GM04504 (cell line): ENCODE results near the gene FAM120B.

Source experiments
- DNase-seq: peaks from one replicate; pipeline ENCODE4 v3.0.0-alpha.2; 2012; ENCODE audit warnings: low read depth

The FAM120B gene

DNA sequence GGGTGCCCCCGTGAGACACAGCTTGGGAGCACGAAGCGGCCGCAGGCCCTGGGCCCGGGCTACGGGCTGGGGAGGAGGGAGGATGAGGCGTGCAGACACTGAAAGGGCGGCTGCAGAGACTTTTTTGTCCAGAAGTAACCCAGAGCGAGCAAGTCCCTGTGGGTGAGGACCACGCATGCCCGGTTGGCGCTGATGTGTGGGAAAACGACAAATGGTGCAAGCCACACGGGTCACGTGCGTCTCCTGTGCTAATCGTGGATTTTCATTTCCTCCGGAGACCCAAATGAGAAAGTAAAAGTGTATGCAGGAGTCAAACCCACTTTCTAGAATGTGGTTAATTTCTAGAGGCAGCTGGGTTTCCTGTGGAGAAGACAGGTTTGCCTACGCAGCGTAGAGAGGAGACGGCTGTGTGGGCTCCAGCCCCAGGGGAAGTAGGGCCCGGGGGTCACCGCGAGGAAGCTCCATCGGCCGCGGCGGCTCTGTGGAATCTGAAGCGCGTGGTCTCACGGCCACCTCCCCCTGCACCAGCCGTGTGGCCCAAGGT, 34.7 kb upstream of the FAM120B start:
- DNase-seq: no peak

DNA sequence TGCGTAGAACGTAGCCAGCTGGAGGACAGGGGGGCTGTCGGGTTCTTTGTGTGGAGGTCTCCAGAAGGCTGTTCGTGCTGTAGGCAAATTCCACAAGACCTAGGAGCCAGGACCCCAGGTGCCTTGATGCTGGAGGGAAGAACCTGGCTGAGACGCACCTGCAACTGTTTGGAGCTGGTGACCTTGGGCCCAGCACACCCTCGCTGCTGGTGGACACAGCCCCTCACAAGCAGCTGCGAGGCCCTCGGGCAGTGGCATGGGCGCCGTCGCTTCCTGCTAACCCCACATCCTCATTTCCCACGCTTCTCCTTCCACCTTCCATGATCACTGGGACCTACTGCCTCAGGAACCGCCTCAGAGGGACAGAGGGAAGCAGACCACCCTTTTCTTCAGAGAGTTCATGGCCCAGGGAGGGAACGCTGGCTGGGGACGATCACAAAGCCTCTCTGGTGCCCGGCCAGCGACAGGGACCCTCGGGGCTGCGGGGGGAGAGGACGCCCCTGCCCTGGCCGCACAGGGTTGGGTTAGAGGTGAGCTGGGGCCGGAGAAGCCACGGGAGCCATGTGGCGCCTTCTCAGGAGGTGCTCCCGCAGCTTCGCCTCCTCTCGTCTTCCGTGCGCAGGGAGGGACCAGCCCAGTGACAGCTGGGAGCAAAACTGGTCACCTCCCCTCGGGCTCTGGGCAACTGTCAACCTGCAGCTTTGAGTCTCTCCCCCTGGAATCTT, 34.1 kb upstream of the FAM120B start:
- DNase-seq: no peak

DNA sequence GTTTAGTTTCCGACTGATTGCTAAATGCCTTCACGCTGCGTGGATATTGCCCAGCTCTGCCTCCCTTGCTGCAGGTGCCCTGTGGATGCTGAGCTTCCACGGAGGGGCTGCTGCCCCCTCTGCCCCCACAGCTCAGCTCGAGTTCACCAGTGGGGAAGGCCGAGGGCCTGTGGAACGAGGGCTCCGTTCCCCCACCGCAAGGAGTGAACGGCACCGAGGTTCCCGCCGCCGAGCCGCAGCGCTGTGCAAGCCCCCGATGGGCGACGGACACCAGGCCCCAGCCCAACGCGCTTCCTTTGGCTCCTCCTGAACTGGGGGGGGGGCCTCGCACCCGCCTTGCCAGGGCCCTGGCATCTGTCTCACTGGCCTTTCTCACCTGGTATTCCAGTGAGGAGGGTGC, 33.4 kb upstream of the FAM120B start:
- no peak for DNase-seq

DNA sequence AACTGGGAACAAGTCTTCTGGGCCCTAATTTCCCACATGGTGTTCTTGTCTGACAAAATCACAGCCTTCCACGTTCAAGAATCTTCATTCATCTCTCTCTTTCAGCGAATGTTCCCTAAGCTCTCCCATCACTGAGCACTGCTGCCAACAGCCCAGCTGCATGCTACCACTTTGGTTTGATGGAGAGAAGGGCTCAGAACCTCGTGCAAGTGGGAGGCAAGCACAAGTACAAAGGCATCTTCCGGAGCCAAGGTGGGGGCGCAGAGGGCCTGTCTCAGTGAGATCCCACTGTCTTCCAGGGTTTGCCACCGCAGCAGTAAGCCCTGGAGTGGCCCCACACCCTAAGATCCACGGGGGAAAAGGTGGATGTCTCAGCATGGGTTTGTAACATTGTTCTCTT, 32.9 kb upstream of the FAM120B start:
- no peak for DNase-seq

DNA sequence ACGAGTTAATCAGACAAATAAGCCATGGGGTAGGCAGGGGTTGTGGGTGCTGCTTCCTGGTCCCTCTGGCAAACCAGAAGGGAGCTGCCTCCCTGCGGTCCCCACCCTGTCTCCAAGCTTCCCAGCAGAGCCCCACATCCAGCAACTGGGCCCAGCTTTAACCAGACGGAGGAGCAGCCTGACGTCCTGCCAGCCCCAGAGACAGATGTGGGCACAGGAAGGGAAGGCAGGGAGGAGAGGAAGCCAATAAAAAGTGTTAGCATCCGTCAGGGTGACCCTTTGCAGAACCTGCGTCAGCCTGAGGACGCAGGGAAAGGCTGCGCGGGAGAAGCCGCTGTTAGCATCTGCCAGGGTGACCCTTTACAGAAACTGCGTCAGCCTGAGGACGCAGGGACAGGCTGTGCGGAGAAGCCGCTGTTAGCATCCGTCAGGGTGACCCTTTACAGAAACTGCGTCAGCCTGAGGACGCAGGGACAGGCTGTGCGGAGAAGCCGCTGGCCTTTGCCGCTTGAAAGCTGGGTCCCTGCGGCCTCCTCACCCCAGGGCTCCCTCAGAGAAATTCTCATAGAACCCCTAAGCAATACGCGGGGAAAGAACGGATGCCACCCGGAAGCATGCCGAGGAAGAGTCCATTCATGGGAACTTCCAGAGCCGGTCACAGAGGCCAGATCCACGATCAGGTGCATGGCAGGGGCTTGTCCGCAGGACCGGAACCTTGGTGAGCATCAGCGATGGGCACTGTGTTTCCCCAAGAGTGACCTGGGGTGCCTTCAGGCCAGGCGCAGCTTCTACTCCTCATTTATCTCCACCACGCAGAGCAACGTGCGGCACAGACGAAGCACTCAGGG, 31.6 kb upstream of the FAM120B start:
- no peak for DNase-seq

DNA sequence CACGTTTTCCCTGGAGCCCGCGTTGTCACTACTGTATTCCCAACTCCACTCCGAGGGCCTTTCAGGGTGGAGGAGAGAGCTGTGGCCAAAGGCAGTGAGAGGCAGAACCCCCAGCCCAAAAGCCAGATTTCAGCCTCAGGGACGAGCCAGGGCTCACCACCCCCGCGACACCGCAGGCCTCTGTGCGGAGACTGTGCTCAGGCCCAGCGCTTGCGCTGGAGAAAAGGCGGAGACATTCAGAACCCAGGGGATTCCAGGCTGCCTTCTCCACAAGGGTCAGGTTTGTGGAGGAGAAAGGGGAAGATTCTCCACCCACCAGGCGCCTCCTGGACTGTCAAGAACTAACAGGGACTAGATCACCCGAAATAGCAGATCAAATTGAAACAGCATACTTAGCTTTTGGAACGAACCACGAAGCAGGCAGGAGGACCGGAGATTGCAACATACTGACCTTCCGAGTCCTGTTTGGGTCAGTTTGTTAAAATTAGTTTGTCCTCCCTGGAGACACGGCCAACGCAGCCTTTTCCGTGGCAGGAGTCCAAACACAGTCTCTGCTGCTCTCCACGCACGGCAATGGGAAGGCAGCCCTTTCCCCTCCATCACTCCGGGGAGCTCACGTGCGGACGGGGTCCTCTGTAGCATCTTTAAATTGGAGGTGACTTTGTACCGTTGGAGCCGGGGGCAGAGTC, 30.0 kb upstream of the FAM120B start:
- no peak for DNase-seq

DNA sequence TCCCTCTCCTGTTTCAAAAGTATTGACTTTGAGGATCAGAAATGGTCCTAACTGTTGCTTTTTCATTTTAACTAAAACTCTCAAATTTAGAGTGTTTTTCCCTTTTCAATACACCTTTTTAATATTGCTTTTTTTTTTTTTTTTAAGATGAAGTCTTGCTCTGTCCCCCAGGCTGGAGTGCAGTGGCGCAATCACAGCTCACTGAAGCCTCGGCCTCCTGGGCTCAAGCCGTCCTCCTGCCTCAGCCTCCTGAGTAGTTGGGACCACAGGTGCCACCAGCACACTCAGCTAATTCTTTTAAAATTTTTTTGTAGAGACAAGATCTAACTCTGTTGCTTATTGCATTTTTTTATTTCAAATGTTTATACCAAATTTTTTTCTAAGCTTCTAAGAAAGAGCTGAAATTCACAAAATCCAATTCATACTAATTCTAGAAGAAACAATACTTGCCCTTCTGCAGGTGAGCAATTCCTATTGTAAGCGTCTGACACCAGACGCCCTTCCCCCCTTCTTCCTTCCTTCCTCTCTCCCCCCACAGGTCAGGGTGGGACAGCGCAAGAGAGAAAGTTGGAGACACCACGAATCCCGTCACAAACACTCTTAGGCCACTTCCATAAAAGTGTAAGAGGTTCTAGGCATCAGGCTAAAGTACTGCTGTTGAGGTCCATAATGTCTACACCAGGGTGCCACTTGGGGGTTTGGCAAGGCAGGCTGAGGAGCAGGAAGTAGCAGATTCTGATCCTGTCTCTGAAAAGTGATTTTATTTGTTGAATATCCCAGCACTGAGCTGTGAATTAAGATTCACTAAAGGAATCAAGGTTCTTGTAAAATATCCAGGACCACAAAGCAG, 28.4 kb upstream of the FAM120B start:
- no peak for DNase-seq

DNA sequence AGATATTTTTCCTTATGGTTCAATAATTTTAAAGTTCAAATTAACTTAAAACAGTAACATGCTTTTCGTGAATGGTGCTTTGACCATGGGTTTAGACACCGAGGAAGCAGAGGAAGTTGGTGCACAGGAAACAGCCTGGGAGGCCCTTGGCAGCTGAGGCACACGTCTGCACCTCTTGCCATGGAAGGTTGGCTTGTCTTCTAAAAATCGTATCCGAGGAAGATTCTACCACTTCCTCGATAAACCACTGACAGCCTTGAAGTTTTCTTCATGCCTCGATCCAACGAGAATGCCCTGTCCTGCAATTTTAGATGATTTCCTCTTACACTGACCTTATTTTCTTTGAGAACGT, 27.8 kb upstream of the FAM120B start:
- DNase-seq: no peak

DNA sequence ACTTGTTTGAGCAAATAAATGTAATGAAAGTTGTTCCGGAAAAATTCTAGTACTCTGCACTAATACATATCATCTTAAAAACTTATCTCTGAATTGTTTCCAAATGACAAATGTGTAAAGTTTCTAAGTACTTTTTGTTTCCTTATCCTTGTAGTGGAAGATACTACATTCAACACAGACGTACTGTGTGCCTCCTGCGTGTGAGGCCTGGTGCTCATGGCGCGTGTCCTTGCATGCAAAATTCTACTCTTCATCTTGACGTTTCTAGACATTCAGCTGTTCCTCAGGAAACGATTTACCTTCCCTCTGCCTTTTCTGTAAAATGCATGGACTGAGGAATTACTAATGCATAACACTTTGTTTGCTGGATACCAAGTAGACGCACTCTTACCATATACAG, 27.1 kb upstream of the FAM120B start:
- DNase-seq: no peak

DNA sequence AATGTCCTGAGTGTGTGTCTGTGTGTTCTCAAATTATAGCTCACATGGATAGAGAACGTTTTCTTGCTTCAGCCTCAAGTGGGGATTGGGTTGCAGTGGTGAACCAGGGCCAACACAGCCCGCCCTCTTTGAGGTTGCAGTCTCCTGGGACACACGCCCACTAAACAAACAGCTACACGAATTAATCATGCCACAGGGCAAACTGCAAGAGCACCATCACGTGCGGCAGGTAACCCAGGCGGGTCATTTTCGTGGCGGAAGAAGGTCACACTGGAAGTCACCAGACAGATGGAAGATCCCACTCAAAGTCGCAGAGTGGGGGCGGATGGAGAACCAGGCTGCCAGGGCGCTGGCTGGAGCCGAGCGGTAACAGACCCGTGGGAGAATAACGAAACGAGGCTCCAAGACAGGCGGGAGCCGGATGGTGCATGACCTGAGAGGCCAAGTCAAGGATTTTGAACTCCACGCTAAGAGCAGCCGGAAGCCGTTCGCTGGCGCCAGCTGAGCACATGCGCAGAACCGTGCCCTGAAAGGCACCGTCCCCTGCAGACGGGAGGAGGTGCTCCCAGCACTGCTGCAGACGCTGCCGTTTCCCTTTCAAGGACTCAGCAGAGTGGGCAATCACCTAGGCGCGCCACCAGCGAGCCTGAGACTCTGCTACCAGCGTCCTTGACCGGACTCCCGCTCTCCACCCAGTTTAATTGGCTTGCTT, 26.4 kb upstream of the FAM120B start:
- DNase-seq: no peak

DNA sequence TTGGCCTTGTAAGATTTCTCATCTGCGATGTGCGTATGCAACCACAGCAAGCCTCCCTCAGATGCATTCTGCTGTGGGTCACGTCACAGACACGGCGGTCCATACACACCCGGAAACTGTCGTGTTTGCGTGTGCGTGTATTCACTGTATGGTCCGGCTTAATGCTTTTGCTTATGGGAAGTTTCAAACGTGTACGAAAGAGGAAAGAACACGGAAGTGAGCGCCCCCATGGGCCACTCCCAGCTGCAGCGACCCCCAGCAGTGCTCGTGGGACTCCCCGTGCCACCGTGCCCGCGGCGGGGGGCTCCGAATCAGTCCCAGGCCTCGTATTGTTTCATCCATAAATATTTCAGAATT, 25.9 kb upstream of the FAM120B start:
- no peak for DNase-seq

DNA sequence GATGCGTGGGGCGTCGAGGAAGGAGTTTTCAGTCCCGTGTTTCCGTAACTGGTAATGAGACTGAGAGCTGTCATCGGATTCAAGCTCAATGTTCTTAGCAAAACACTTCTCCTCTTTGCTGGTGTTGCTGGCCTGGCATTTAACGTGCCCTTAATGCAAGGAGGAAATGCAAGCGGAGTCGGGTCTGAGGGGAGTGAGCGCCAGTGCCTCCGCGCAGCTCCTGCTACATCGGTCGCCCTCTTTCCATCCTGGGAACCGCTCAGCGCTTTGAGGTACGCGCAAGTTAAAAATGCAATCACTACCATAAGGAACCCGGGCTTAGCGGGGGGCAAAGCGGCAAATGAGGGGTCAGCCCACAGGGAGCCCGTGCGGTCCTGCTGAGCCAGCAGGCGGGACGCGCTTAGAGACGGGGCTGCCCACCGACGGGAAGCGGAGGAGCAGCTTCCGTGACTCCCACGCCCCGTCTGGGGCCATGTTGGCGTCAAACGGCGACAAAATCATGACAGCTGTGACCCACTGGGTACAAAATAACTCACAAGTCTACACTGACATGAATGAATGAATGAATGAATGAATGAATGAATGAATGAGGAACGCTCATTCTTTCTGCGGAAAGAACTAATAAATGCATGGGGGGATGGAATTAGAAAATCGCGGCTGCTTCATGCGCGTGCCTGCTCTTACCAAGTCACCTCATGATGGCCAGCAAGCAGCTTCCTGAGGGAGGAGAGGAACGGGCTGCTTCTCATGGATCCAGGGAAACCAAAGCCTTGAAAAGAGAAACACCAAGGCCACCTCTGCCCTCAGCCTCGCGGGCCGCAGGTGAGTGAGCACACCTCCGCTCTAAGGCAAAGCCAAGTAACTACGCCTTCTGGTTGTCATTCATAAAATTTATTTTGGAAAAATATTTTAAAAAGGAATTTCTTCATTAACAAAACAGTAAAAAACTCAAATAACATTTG, 24.9 kb upstream of the FAM120B start:
- DNase-seq: no peak

DNA sequence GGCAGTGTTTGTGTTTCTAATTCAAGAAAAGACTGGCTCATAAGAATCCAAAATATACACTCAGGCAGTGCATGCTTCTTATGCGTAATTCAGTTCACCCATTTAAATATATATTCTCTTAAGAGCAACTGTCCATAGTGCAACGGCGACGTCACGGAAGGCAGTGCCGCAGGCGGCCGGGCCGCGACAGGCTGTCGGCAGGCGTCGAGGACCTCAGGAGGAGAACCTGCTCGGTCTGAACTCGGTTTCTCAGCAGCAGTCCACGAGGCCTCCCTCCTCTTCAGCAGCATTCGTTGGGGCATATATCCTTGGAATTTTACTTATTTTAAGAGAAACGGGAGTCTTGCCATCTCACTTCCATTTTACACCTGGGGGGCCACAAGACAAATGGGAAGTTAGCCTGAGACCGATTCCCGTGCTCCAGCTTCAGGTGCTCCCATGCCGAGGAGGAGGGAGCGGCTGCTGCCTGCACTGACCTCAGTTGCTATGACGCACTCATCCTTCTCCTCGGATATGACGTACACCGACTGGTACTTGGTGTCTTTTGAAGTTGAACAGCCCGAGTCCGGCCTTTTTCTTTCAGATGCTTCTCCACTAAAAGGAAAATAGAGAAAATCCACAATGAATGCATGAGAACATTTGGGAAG, 23.9 kb upstream of the FAM120B start:
- no peak for DNase-seq

DNA sequence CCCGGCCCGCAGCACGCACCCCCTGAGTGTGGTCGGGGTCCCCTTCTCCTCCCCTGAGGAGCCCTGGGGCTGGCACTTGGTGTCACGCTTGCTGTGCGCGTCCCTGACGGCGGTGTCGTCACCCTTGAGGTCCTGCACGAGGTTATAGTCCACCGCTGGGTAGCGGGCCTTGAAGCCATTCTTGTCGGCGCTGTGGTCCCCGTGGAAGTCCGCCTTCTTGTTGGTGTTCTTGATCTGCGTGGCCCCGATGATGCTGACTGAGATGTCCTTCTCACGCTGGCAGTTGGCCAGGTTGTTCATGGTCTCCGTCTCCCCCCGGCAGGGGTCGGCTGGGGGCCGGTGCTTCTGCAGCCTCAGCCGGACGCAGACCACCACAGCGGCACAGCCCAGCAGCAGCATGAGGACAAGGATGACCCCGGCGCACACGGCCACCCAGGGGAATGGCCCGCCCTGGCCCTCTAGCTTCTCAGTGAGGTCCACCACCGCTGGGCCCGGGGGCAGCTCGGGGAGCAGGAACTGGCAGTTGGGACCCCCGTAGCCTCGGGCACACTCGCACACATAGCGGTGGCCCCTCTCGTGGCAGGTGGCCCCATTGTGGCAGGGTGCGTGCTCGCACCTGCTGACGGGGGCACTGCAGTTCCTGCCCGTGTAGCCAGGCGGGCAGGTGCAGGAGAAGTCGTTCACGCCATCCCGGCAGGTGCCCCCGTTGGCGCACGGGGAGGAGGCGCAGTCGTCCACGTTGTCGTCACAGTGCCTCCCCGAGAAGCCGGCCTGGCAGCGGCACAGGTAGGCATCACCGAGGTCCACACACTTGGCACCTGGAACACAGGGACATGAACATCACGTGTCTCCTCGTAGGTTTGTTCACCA, 23.1 kb upstream of the FAM120B start:
- DNase-seq: no peak

DNA sequence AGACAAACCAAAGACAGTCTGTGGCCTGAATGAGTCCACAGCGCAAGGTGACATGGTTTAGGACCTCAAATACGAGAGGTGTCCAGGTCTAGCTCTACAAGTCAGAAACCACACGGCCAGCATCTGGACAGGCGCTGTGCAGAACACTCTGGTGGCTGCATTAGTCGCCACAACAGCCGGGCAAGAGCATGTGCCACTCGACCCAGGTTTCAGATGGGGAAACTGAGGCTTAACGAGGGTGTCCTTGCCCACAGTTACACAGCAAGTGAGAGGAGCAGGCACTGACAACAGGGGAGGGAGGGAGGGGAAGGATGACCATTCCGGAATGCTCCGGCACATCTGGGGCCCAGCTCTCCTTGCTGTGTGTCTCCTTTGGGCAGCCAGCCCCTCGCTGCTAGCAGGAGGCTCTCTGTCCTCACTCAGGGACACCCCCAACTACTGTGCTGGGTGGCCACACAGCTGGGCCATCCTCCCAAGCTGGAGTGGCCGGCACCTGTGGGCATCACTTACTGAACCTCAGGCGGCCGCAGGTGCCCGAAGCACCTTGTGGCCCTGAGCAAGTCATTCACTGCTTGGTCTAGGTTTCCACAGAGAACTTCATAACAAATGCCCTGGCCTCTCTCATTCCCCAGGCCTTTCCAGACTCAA, 22.3 kb upstream of the FAM120B start:
- DNase-seq: no peak

DNA sequence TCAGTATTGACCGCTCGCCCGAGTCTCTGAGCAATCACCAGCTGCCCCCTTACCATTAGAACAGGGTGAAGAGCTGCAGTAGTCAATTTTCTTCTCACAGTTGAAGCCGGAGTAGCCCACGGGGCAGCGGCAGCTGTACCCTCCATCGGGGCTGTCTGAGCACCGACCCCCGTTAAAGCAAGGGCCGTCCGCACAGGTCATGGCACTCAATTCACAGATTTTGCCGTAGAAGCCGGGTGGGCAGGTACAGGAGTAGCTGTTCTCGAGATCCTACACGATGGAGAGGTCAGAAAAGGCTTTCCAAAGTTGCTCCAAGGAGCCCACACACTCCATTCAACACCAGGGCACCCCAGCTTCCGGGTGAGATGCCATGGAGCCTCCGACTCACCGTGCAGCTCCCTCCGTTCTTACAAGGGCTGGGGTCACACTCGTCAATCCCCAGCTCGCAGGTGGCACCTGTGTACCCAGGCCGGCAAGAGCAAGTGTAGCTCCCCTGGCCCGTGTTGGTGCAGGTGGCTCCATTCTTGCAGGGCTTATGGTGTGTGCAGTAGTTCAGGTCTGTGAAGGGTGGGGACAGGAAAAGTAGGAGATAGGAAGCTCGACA, 21.6 kb upstream of the FAM120B start:
- no peak for DNase-seq

DNA sequence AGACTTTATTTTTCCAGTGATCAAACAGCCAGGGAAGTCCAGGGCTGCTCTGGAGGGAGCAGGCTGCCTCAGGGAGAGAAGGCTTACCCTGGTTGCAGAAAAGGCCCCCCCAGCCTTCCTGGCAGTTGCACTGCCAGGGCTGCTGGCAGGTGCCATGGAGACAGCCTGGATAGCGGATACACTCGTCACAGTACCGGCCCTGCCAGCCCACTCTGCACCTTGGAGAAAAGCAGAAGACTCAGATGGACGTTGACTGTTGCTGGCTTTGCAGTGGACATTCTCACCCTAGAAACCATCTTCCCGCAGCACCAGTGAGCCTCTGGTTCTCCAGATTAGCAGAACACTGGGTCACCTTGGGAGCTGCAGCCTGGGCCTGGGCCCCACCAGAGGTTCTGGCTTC, 21.1 kb upstream of the FAM120B start:
- DNase-seq: no peak
